HUES6 (cell line): ENCODE data around the gene MTFP1.
"Not testable (repeated sequence)": the region's sequence is repeated elsewhere in the genome, so short reads cannot be mapped to it uniquely, and the experiment has no call there.

Source experiments
- H3K27ac ChIP-seq: 2 replicates; pipeline ENCODE4 v1.7.0; 2013; ENCODE audit warnings: low read depth, mild to moderate bottlenecking, low read length, inconsistent platforms
- H3K27me3 ChIP-seq: 2 replicates; pipeline ENCODE4 v1.6.1; 2013; ENCODE audit warnings: low read length; ENCODE audit not compliant: control insufficient read depth, insufficient read depth
- H3K36me3 ChIP-seq: 2 replicates; pipeline ENCODE4 v1.6.1; 2013; ENCODE audit warnings: low read length; ENCODE audit not compliant: control insufficient read depth, insufficient read depth
- H3K4me1 ChIP-seq: 2 replicates; pipeline ENCODE4 v1.6.1; 2013; ENCODE audit warnings: low read length; ENCODE audit not compliant: control insufficient read depth, insufficient read depth
- H3K4me3 ChIP-seq: 2 replicates; pipeline ENCODE4 v1.5.1; 2013; ENCODE audit warnings: low read depth, low read length
- H3K9ac ChIP-seq: one replicate; pipeline ENCODE4 v1.6.1; 2013; ENCODE audit warnings: mild to moderate bottlenecking, low read length
- H3K9me3 ChIP-seq: 2 replicates; pipeline ENCODE4 v1.6.1; 2013; ENCODE audit warnings: low read depth, low read length; ENCODE audit not compliant: control insufficient read depth, insufficient read depth

Gene MTFP1

GRCh38 chr22:30459181-30460052 lies 33.8 kb downstream of the MTFP1 start:
- Histone ChIP-seq H3K9me3 (no peaks in the 10 kb centered on the region), H3K27ac (no peak overlapping the region), H3K4me1 (no peaks in the 10 kb centered on the region), H3K9ac (no peak overlapping the region), H3K27me3 (no peaks in the 10 kb centered on the region; the same call in 1 of the 2 replicates), H3K4me3 (no peak overlapping the region), H3K36me3 (no peaks in the 10 kb centered on the region)

GRCh38 chr22:30460147-30460546 lies 34.6 kb downstream of the MTFP1 start:
- Histone ChIP-seq H3K4me3 (no peak overlapping the region), H3K27ac (no peak overlapping the region), H3K9me3 (no peaks in the 10 kb centered on the region), H3K27me3 (peaks cover 6% of the 10 kb centered on the region; the same call in 1 of the 2 replicates), H3K9ac (no peak overlapping the region), H3K4me1 (no peaks in the 10 kb centered on the region), H3K36me3 (no peaks in the 10 kb centered on the region)

GRCh38 chr22:30460555-30460954 lies 35.0 kb downstream of the MTFP1 start:
- not testable (repeated sequence) for H3K27me3 ChIP-seq, H3K9ac ChIP-seq, H3K4me1 ChIP-seq, H3K27ac ChIP-seq, H3K36me3 ChIP-seq, H3K4me3 ChIP-seq, H3K9me3 ChIP-seq

- H3K27ac ChIP-seq: no peak overlapping the region
- H3K27me3 ChIP-seq: peaks cover 35% of the 10 kb centered on the region; the same call in 1 of the 2 replicates
- no peaks in the 10 kb centered on the region for H3K36me3 ChIP-seq
- H3K4me1 ChIP-seq: no peaks in the 10 kb centered on the region
- no peak overlapping the region for H3K9ac ChIP-seq
- H3K9me3 ChIP-seq: no peaks in the 10 kb centered on the region
- H3K4me3 ChIP-seq: no peak overlapping the region
Measured at GRCh38 chr22:30469165-30469564, 43.6 kb downstream of the MTFP1 start.

GRCh38 chr22:30470655-30471054 lies 45.1 kb downstream of the MTFP1 start:
- peaks cover 24% of the 10 kb centered on the region; the same call in 1 of the 2 replicates for H3K27me3 ChIP-seq
- H3K27ac ChIP-seq: no peak overlapping the region
- no peaks in the 10 kb centered on the region for H3K4me1 ChIP-seq
- H3K36me3 ChIP-seq: no peaks in the 10 kb centered on the region
- H3K9ac ChIP-seq: no peak overlapping the region
- H3K9me3 ChIP-seq: no peaks in the 10 kb centered on the region
- H3K4me3 ChIP-seq: no peak overlapping the region

GRCh38 chr22:30471616-30472318 lies 46.2 kb downstream of the MTFP1 start, which contains the start of gene SEC14L3:
TSS of gene SEC14L3 (minus strand) at chr22:30472017. CDS start at chr22:30471958, 59 bp downstream.
- Histone ChIP-seq H3K9ac (no peak within 1 kb of the TSS), H3K4me3 (no peak within 1 kb of the TSS), H3K4me1 (no peaks in the 10 kb centered on the region), H3K27ac (no peak within 1 kb of the TSS), H3K36me3 (no peaks in the 10 kb centered on the region), H3K27me3 (peaks cover 18% of the 10 kb centered on the region; the same call in 1 of the 2 replicates), H3K9me3 (no peaks in the 10 kb centered on the region)

GRCh38 chr22:30472994-30473720 lies 47.6 kb downstream of the MTFP1 start:
- Histone ChIP-seq H3K4me3 (no peak overlapping the region), H3K27ac (no peak overlapping the region), H3K4me1 (no peaks in the 10 kb centered on the region), H3K9me3 (no peaks in the 10 kb centered on the region), H3K9ac (no peak overlapping the region), H3K36me3 (no peaks in the 10 kb centered on the region), H3K27me3 (peaks cover 18% of the 10 kb centered on the region; the same call in 1 of the 2 replicates)

- Histone ChIP-seq H3K9me3 (no peaks in the 10 kb centered on the region), H3K4me3 (no peak overlapping the region), H3K27me3 (peaks cover 18% of the 10 kb centered on the region; the same call in 1 of the 2 replicates), H3K36me3 (no peaks in the 10 kb centered on the region), H3K4me1 (no peaks in the 10 kb centered on the region), H3K9ac (no peak overlapping the region), H3K27ac (no peak overlapping the region)
Measured at GRCh38 chr22:30474121-30474520, 48.6 kb downstream of the MTFP1 start.

GRCh38 chr22:30474683-30475424 lies 49.3 kb downstream of the MTFP1 start:
- H3K27ac ChIP-seq: no peak overlapping the region
- H3K4me1 ChIP-seq: no peaks in the 10 kb centered on the region
- H3K9me3 ChIP-seq: no peaks in the 10 kb centered on the region
- H3K4me3 ChIP-seq: no peak overlapping the region
- no peaks in the 10 kb centered on the region for H3K36me3 ChIP-seq
- peaks cover 18% of the 10 kb centered on the region; the same call in 1 of the 2 replicates for H3K27me3 ChIP-seq
- no peak overlapping the region for H3K9ac ChIP-seq
